Esophagus muscularis mucosa (tissue), 4 donors: Measurements from ENCODE around the gene UST.

Experiments used
- CTCF ChIP-seq, 3 experiments: fragments of 200-600 bp in 2 of 3; fragments of 450-650 bp in 1 of 3; sonication (generic) in 2 of 3; IDR thresholded peaks; one replicate each; pipeline ENCODE4 v1.5.1; 2017 to 2019; ENCODE audit warnings: antibody characterized with exemption in 3 of 3, mild to moderate bottlenecking in 2 of 3, moderate library complexity in 1 of 3
- EP300 ChIP-seq: sonication (generic); formaldehyde crosslinking; IDR thresholded peaks from one replicate; pipeline ENCODE4 v1.6.1; 2017; ENCODE audit warnings: antibody characterized with exemption
- POLR2A ChIP-seq: fragments of 450-650 bp; IDR thresholded peaks from one replicate; pipeline ENCODE4 v1.6.1; 2017; ENCODE audit warnings: antibody characterized with exemption, moderate library complexity, mild to moderate bottlenecking, low read depth

DNA sequence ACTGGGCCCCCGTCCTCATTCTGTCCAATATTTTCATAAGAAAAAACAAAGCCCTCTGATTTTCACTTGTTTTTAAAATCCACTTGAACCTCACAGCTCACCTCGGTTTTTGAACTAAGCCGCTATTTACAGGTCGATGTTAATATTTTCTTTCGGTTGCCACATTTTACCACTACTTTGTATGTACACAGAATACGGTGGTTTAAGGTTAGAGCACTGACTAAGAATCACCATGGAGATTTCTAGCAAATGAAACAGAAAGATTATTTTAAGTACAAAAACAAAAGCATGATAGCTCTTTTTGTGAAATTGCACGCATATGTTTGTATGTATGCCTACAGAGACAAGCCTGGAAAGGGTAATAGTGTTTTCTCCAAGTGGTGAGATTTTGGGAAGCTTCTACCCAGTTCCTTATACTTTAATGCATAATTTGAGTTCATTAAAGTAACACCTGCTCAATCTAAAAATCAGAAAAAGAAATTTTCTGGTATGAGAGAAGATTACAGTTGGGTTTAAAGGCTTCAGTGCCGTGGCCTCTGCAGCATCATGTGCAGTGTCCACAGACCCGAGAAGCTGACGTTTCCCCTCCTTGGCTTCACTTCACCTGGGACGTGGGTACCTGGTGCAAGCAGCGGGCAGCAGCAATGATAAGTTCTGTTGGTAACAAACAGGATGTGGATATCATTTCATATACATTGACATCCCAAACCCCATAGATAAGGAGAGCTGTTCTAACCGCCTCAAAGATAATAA is 144.0 kb downstream of the UST start:
- no peak for TF ChIP-seq POLR2A
- TF ChIP-seq CTCF (IDR thresholded peaks at IDR 0.05): no peak
- no peak for TF ChIP-seq EP300
